ENCODE data around the gene GOLGA2.
A peak's percentile ranks its signal among the peaks of the same experiment; 100 is the strongest.
"Not testable (repeated sequence)": the region's sequence is repeated elsewhere in the genome, so short reads cannot be mapped to it uniquely, and the experiment has no call there.

Gene GOLGA2

GRCh38 chr9:128242828-128243214, 33.0 kb downstream of the GOLGA2 start:
- no peak for DNase-seq (ENCODE audit: low read depth)

GRCh38 chr9:128242124-128242523, 33.7 kb downstream of the GOLGA2 start:
- no peak for DNase-seq (ENCODE audit: low read depth)

- DNase-seq (ENCODE audit: low read depth), result no peak
These were observed 41.9 kb downstream of the GOLGA2 start for GRCh38 chr9:128233817-128234406.

- DNase-seq (ENCODE audit: low read depth), result no peak
These were observed 43.0 kb downstream of the GOLGA2 start for GRCh38 chr9:128232528-128233428.

- no peak for DNase-seq (ENCODE audit: low read depth)
These were observed 43.9 kb downstream of the GOLGA2 start for GRCh38 chr9:128231638-128232527.

GRCh38 chr9:128230897-128231296, 44.9 kb downstream of the GOLGA2 start:
- not testable (repeated sequence) for DNase-seq (ENCODE audit: low read depth)

- no peak for DNase-seq (ENCODE audit: low read depth)
These were observed 49.4 kb downstream of the GOLGA2 start for GRCh38 chr9:128226412-128226801.

GRCh38 chr9:128225770-128226411, 49.9 kb downstream of the GOLGA2 start:
- no peak for DNase-seq (ENCODE audit: low read depth)

- DNase-seq (ENCODE audit: low read depth), result no peak
These were observed 50.9 kb downstream of the GOLGA2 start for GRCh38 chr9:128224877-128225276.

- DNase-seq (ENCODE audit: low read depth), result no peak
These were observed 52.7 kb downstream of the GOLGA2 start for GRCh38 chr9:128222880-128223670.

- DNase-seq (ENCODE audit: low read depth), result no peak
These were observed 53.8 kb downstream of the GOLGA2 start for GRCh38 chr9:128222026-128222425.

GRCh38 chr9:128219831-128220230, 56.0 kb downstream of the GOLGA2 start:
- no peak for DNase-seq (ENCODE audit: low read depth)

- DNase-seq (ENCODE audit: low read depth), result peak; percentile 93
These were observed 57.1 kb downstream of the GOLGA2 start for GRCh38 chr9:128218518-128219389.

- no peak for DNase-seq (ENCODE audit: low read depth)
These were observed 57.7 kb downstream of the GOLGA2 start for GRCh38 chr9:128218172-128218517.

- DNase-seq (ENCODE audit: low read depth), result no peak
These were observed 58.8 kb downstream of the GOLGA2 start for GRCh38 chr9:128216781-128217553.

GRCh38 chr9:128215491-128216409, 60.1 kb downstream of the GOLGA2 start:
- DNase-seq (ENCODE audit: low read depth), result peak; percentile 84

- peak; percentile 19 for DNase-seq (ENCODE audit: low read depth)
These were observed 61.0 kb downstream of the GOLGA2 start for GRCh38 chr9:128214571-128215490.

Measured in iris pigment epithelial cell (primary cell).